Upper lobe of left lung (tissue), 4 donors: ENCODE measurements around the gene PTCH1.

Experiments
- CTCF ChIP-seq, 6 experiments: fragments of 450-650 bp in 4 of 6; fragments of 200-600 bp in 2 of 6; sonication (generic) in 2 of 6; IDR thresholded peaks; one replicate each; pipeline ENCODE4 v1.5.1; 2016 to 2019; ENCODE audit warnings: antibody characterized with exemption in 6 of 6
- EP300 ChIP-seq, 4 donors: sonication (generic); formaldehyde crosslinking; IDR thresholded peaks; one replicate each; pipeline ENCODE4 v1.5.1; 2017; ENCODE audit warnings: antibody characterized with exemption in 4 of 4, control low read depth in 2 of 4
- POLR2A ChIP-seq, 4 donors: fragments of 450-650 bp; IDR thresholded peaks; one replicate each; pipeline ENCODE4 v1.5.1; 2016 to 2017; ENCODE audit warnings: antibody characterized with exemption in 4 of 4, mild to moderate bottlenecking in 2 of 4

GRCh38 chr9:95510709-95511615, 5.8 kb downstream of the PTCH1 start:
- peak in 1 of 6 experiments; percentile 8 for TF ChIP-seq CTCF (IDR thresholded peaks at IDR 0.05)
- peak in 2 of 4 donors; percentile 61 to 77 for TF ChIP-seq POLR2A (IDR thresholded peaks at IDR 0.05)
- TF ChIP-seq EP300 (IDR thresholded peaks at IDR 0.05), result no peak
